ENCODE measurements around the gene SUMO4. TPM values are rescaled to one million over a fixed set of nuclear protein-coding genes. Genes with fewer than 3 reads are reported as not detected.

SUMO4 gene
- total and polyA plus RNA-seq, 10 of the 15 experiments (the other 5 are each of a cell fraction or from before 2014, with no cell fraction given) = 0.07 to 5.3 (median 1.0) TPM; not detected in 1

DNA sequence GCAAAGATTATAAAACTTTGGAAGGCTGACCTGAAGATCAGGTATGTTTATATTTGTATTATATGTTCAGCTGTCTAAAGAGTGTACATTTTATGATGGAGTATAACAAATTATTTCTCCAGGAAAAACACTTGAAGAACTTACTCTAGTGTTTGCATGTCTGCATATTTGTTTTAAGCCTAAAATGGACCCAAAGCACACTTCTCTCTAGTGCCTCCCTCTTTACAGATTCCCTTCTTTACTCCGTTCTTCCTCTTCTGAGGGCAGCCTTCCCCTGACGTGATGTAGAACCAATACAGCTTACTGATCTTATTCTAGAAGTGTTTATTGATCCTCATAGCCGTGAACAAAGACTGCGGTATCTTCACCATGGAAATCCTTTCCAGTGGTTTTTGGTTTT is 13.9 kb downstream of the SUMO4 start:
- SMC1A ChIA-PET (ENCODE audit: uncharacterized antibody, unreplicated experiment) = interaction anchor here (0.9 to 2.0 kb wide), 5 partner anchors 16 to 349 kb away, joined by 3 to 6 read pairs (median 4); partner anchors contain the start of gene ZC3H12D
- ATAC-seq = no peak
- H3K27ac ChIP-seq (ENCODE audit: control insufficient read depth, insufficient read depth) = no peak overlapping the region
- in situ Hi-C loops (cut with MboI) = no loop called here
- peaks cover 2 to 7% of the 10 kb centered on the region in 2 experiments for H3K36me3 ChIP-seq (ENCODE audit: control insufficient read depth in 2 of 2, insufficient read depth in 2 of 2, low read length in 1 of 2)
- POLR2A ChIA-PET = no interaction called here
- H3K4me3 ChIP-seq = no peak overlapping the region
- intact Hi-C loops (cut with micrococcal nuclease; ENCODE audit: unreplicated experiment) = no loop called here
- no peak overlapping the region for H2AFZ ChIP-seq (ENCODE audit: control insufficient read depth, low read depth, low read length)
- H3K9me3 ChIP-seq (replicated peaks; ENCODE audit: control insufficient read depth, insufficient read depth, low read length) = no peaks in the 10 kb centered on the region
- FAIRE-seq = no peak
- TF ChIP-seq PAX8 (IDR thresholded peaks at IDR 0.05) = no peak
- no peak for TF ChIP-seq SPI1 (IDR thresholded peaks at IDR 0.05; ENCODE audit: borderline replicate concordance, insufficient read depth, low read depth, low read length)
- no peak for TF ChIP-seq POU2F2 (IDR thresholded peaks at IDR 0.05; ENCODE audit: borderline replicate concordance, low read depth, low read length)
- TF ChIP-seq RUNX3 (IDR thresholded peaks at IDR 0.05; ENCODE audit: low read length) = no peak
- TF ChIP-seq ZNF274 (IDR thresholded peaks at IDR 0.05; ENCODE audit: insufficient read depth, insufficient read length) = no peak
- no peak for TF ChIP-seq MTA3 (IDR thresholded peaks at IDR 0.05; ENCODE audit: borderline replicate concordance, low read length)
- TF ChIP-seq, protein P1, sequence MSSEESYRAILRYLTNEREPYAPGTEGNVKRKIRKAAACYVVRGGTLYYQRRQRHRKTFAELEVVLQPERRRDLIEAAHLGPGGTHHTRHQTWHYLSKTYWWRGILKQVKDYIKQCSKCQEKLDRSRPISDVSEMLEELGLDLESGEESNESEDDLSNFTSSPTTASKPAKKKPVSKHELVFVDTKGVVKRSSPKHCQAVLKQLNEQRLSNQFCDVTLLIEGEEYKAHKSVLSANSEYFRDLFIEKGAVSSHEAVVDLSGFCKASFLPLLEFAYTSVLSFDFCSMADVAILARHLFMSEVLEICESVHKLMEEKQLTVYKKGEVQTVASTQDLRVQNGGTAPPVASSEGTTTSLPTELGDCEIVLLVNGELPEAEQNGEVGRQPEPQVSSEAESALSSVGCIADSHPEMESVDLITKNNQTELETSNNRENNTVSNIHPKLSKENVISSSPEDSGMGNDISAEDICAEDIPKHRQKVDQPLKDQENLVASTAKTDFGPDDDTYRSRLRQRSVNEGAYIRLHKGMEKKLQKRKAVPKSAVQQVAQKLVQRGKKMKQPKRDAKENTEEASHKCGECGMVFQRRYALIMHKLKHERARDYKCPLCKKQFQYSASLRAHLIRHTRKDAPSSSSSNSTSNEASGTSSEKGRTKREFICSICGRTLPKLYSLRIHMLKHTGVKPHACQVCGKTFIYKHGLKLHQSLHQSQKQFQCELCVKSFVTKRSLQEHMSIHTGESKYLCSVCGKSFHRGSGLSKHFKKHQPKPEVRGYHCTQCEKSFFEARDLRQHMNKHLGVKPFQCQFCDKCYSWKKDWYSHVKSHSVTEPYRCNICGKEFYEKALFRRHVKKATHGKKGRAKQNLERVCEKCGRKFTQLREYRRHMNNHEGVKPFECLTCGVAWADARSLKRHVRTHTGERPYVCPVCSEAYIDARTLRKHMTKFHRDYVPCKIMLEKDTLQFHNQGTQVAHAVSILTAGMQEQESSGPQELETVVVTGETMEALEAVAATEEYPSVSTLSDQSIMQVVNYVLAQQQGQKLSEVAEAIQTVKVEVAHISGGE (CRISPR knock-in tag; IDR thresholded peaks at IDR 0.05) = no peak
- TF ChIP-seq FOXM1 (IDR thresholded peaks at IDR 0.05; ENCODE audit: low read depth, low read length) = no peak
- no peaks in the 10 kb centered on the region for H4K20me1 ChIP-seq (ENCODE audit: control insufficient read depth, insufficient read depth)
- H3K4me2 ChIP-seq (ENCODE audit: control insufficient read depth, insufficient read depth) = no peak overlapping the region
- CTCF ChIA-PET = interaction anchor here (1.1 to 3.2 kb wide), 2 partner anchors 18 to 92 kb away, joined by 3 to 16 read pairs; no protein-coding TSS in a partner anchor
- DNase-seq (ENCODE audit: low read depth, low spot score) = no peak
- H3K27me3 ChIP-seq (replicated peaks in 1 of 2; ENCODE audit: control insufficient read depth in 2 of 2, insufficient read depth in 2 of 2, low read length in 1 of 2) = no peaks in the 10 kb centered on the region
- no peak overlapping the region for H3K9ac ChIP-seq (ENCODE audit: control insufficient read depth, insufficient read depth, low read length)
- no peaks in the 10 kb centered on the region for H3K79me2 ChIP-seq (ENCODE audit: control insufficient read depth, insufficient read depth, low read length)
- WGBS (ENCODE audit: insufficient coverage, insufficient replicate concordance, low lambda C conversion rate, missing lambda C conversion rate) = 90% methylated on average over 4 of the region's 4 CpGs
- H3K4me1 ChIP-seq (ENCODE audit: control insufficient read depth, insufficient read depth, low read length) = 0 out of 2 replicates have a peak, but pooled peaks cover 3% of the 10 kb centered on the region
- RAD21 ChIA-PET (ENCODE audit: unreplicated experiment) = no interaction called here
- no TSS peak for BruUV-seq (replicated peaks)
